ENCODE data around the gene CASK.

DNA sequence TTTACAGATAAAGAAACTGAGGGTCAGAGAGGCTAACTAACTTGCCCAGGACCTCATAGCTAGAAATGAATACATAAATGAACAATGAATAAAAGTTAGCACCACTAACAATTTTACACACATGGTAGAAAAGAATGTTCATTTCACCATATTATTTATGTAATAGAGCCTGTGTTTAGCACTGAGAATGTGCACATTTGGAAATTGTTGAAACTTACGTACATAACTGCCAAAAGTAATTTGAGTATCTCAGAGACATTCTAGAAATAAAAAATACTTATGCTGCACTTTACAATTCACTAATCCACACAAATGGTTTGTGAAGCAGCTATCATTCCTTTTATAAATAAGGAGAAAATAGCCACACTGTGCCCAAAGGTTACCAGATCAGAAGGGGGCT is 9.9 kb downstream of the CASK start:
- no peak for TF ChIP-seq CTCF (IDR thresholded peaks at IDR 0.05)
- TF ChIP-seq TCF7L2 (IDR thresholded peaks at IDR 0.05; ENCODE audit: low read depth, low read length): no peak

Data from Panc1 (cell line).